GM19324 (cell line): ENCODE measurements around the gene CPA4.
"Not testable (repeated sequence)": the region's sequence is repeated elsewhere in the genome, so short reads cannot be mapped to it uniquely, and the experiment has no call there.

Source experiments
- ATAC-seq: cut with Tn5 transposase; IDR thresholded peaks from one replicate; pipeline ENCODE4 v1.9.1; 2021; ENCODE audit warnings: mild to moderate bottlenecking, moderate library complexity; ENCODE audit not compliant: unreplicated experiment, low FRiP score

Gene CPA4, protein sequence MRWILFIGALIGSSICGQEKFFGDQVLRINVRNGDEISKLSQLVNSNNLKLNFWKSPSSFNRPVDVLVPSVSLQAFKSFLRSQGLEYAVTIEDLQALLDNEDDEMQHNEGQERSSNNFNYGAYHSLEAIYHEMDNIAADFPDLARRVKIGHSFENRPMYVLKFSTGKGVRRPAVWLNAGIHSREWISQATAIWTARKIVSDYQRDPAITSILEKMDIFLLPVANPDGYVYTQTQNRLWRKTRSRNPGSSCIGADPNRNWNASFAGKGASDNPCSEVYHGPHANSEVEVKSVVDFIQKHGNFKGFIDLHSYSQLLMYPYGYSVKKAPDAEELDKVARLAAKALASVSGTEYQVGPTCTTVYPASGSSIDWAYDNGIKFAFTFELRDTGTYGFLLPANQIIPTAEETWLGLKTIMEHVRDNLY

DNA sequence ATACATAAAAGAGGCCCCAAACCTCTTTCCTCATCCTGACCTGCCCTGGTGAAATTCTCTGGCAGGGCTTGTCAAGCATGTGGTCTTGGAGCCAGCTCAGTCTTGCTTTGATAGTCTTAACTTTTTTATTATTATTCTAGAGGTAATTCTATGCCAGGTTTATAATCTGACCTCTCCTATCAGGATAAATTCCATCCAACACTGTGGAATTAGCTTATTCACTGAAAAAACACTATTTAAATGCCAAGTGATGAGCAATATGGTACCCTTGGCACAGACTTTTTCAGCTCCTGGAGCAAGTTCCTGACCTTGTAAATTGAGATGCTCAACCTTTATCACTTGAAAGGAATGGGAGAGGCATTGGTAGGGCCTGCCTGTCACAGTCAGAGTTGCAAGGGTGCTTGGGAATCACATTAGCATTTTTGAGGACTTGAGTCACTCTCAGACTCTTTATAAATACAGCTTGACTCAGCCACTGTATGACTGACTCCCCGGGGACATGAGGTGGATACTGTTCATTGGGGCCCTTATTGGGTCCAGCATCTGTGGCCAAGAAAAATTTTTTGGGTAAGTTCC is at the start of gene CPA4:
TSS of gene CPA4 (plus strand) at position 480 of the 576 bp plus-strand sequence. CDS start at position 500, 20 bp downstream.
- no peak for ATAC-seq

DNA sequence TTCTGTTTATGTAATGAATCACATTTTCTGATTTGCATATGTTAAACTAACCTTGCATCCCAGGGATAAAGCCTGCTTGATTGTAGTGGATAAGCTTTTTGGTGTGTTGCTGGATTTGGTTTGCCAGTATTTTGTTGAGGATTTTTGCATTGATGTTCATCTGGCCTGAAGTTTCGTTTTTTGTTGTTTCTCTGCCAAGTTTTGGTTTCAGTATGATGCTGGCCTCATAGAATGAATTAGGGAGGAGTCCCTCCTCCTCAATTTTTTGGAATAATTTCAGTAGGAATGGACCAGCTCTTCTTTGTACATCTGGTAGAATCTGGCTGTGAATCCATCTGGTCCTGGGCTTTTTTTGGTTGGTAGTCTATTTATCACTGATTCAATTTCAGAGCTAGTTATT is 49.5 kb upstream of the CPA4 start:
- not testable (repeated sequence) for ATAC-seq

DNA sequence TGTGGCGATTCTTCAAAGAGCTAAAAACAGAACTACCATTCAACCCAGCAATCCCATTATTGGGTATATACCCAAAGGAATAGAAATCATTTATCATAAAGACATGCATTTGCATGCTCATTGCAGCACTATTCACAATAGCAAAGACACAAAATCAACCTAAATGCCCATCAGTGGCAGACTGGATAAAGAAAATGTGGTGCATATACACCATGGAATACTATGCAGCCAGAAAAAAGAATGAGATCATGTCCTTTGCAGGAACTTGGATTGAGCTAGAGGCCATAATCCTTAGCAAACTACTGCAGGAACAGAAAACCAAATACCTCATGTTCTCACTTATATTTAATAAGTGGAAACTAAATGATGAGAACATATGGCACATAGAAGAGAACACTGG is 46.5 kb upstream of the CPA4 start:
- not testable (repeated sequence) for ATAC-seq

DNA sequence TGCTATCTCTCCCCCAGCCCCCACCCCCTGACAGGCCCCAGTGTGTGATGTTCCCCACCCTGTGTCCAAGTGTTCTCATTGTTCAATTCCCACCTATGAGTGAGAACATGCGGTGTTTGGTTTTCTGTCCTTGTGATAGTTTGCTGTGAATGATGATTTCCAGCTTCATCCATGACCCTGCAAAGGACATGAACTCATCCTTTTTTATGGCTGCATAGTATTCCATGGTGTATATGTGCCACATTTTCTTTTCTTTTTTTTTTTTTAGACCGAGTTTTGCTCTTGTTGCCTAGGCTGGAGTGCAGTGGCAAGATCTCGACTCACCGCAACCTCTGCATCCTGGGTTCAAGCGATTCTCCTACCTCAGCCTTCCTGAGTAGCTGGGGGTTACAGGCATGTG is 44.1 kb upstream of the CPA4 start:
- not testable (repeated sequence) for ATAC-seq

DNA sequence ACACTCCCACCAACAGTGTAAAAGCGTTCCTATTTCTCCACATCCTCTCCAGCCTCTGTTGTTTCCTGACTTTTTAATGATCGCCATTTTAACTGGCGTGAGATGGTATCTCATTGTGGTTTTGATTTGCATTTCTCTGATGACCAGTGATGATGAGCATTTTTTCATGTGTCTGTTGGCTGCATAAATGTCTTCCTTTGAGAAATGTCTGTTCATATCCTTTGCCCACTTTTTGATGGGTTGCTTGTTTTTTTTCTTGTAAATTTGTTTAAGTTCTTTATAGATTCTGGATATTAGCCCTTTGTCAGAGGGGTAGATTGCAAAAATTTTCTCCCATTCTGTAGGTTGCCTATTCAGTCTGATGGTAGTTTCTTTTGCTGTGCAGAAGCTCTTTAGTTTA is 43.3 kb upstream of the CPA4 start:
- not testable (repeated sequence) for ATAC-seq

DNA sequence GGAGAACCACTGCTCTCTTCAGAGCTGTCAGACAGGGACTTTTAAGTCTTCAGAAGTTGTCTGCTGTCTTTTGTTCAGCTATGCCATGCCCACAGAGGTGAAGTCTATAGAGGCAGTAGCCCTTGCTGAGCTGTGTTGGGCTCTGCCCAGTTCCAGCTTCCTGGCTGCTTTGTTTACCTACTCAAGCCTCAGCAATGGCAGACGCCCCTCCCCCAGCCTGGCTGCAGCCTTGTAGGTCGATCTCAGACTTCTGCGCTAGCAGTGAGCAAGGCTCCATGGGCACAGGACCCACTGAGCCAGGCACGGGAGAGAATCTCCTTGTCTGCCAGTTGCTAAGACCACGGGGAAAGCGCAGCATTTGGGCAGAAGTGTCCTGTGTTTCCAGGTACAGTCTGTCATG is 38.4 kb upstream of the CPA4 start:
- ATAC-seq, result no peak

DNA sequence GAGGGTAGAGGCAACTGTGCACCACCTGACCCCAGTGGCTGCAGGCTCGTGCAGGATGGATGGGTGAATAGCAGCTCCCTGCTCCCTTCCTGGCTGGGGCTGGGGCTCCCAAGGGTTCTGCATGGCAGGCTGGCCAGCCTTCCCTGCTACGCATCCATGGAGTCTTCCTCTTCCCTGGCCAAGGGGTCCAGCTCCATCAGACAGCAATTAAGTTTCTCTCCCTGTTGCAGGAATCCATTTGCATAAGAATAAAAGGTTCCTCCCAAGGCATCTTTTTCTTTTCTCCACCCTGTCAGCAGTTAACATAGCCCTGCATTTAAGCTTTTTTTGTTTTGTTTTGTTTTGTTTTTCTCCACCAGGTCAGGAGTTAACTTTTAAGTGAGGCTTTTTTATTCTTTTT is 36.3 kb upstream of the CPA4 start:
- no peak for ATAC-seq

DNA sequence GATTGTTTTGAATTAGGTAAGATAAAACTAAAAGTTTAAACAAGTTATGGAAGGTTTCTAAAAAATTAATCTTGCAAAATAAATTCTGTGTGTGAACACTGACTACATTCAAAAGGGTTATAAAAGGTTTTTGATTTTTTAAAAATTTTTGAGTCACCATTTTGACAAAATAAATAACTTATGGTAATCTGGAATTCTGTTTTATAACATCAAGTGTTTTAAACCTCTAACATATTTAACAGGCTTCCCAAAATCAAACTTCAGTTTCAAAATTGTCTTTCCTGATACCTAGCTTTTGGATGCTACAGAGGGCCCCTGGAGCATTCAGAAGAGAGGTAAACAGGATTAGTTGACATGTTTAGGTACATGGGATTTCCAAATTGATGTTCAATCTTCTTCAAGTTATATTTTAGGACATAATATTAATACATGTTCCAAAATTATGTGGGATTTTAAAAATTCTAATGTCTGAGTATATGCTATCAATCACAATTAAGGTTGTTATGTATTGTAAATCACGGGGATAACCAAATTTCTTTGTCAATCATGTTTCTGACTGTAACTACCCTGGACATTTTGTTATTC is 34.4 kb upstream of the CPA4 start:
- no peak for ATAC-seq

DNA sequence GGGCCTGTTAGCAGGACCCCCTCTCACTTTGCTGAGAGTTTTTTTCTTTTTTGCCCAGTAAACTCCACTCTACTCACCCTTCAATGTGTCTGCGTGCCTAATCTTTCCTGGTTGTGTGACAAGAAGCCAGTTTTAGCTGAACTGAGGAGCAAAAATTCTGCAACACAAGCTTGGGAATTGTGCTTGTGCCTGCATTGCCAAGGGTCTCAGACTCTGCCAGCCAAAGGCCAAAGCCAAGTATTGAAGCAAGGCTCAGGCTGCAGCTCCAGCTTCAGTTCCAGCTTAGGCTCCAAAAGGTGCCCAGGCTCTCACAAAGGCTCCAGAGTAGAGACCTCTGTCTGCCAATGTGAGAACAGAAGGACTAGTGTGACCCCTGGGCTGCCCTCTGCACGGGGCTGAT is 30.5 kb upstream of the CPA4 start:
- ATAC-seq, result no peak

DNA sequence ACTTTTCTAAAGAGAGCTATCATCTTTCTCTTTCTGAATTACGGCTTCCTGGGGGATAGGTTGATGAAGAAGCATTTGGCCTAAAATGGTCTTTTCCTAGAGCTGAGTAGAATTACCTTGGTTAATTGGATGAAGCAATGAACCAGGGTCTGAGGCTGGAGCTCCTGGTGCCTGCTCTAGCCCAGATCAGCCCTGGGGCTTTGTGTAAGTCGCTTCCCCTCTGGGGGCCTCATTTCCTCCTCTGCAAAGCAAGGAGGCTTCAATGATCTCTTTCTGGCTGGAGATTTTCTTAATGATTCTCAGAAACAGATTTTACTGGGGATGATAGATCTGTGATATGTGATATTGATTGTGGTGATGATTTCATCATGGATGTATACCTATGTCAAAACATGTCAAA is 29.8 kb upstream of the CPA4 start:
- ATAC-seq, result no peak

DNA sequence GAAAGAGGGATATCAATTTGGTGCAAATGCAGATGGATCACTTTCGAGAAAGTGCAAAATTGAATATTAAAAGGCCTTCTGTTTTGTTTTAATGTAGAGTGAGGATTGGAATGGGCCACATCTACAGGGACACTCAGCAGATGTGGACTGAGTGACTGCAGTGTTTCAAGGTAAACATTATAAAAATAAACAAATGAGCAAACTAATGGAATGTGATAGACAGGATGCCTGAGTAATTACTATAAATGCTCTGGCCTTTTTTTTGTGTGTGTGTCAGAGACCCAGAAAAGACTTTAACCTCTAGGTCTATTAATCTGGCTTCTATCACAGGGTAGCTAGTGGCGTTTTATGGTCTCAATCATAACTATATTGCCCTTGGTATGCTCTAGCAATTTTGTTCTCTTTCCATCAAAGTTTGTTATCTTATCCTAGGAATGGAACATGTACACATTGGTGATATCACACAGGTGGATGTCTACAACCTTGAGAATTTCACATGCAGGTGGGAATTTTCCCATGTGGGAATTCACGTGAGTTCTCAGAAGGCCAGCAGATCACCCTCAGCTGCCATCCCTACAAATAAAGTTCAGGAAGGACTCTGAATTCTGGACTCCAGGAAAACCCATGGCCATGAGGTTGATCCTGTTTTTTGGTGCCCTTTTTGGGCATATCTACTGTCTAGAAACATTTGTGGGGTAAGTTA is 26.6 kb upstream of the CPA4 start, which contains the start of gene CPA2:
TSS of gene CPA2 (plus strand) at position 606 of the 703 bp plus-strand sequence. CDS start at position 625, 19 bp downstream.
- ATAC-seq, result no peak

DNA sequence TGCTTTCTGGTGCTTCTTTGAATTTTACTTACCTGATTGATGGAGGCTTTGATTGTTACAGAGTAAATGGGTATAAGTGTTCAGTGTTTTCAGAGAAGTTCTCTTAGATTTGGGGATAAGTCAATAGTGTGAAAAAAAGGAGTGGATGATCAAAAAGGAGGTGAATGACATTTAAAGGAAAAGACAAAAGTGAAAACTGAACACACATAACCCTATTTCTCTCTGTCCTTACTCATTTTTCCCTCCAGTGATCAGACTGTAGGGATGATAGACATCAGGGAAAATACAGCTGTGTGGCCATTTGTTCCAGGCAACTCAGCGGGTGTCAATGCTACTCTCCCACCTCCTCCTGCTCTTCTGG is 26.0 kb upstream of the CPA4 start:
- ATAC-seq, result no peak

DNA sequence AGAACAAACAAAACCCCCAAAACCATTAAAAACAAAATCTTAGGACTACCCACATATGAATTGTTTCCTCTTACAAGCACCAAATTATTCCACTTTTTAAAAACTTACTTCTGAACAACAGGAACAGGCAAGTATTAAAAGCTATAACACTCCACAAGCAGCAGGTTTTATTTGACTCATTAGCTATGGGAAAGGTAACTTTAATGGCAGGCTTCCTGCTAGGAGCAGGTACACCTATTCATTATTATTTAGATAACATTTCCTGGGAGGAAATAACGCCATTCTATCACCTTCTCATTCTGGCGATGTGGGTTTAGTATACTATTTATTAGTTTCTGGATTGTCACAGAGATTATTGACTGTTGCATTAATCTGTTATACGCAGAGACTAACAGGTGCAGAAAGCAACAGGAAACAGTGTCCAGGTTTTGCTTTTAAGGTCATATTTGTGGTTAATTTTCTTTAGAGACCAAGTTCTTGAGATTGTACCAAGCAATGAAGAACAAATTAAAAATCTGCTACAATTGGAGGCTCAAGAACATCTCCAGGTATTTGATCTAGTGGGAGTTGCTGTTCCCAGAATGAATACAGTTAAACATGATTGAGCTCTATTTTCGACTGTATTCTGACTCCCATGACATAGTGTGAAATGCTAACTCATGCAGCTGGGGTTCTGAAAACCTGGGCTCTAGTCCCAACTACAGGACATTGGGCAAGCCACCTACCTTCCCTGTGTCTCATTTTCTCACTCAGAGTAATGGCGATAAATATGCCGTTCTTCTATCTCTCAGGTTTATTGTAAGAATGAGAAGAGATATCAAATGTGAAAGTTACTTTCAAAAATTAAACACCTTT is 24.3 kb upstream of the CPA4 start:
- no peak for ATAC-seq

DNA sequence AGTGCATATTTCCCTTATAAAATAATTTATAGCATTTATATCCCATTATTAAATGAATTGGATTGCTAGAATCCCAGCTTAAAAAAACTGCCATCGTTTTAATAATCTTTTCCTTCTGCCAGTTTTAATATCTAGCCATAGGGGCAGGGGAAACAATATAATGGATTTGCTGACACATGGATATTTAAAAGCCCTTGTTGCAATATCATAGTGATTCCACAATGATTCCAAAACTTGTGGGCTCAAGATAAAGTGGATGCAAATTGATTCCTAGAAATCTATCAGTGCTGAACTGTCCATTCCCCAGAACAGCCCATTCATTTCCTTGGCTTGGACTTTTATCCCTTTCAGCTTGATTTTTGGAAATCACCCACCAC is 23.7 kb upstream of the CPA4 start:
- ATAC-seq, result no peak

DNA sequence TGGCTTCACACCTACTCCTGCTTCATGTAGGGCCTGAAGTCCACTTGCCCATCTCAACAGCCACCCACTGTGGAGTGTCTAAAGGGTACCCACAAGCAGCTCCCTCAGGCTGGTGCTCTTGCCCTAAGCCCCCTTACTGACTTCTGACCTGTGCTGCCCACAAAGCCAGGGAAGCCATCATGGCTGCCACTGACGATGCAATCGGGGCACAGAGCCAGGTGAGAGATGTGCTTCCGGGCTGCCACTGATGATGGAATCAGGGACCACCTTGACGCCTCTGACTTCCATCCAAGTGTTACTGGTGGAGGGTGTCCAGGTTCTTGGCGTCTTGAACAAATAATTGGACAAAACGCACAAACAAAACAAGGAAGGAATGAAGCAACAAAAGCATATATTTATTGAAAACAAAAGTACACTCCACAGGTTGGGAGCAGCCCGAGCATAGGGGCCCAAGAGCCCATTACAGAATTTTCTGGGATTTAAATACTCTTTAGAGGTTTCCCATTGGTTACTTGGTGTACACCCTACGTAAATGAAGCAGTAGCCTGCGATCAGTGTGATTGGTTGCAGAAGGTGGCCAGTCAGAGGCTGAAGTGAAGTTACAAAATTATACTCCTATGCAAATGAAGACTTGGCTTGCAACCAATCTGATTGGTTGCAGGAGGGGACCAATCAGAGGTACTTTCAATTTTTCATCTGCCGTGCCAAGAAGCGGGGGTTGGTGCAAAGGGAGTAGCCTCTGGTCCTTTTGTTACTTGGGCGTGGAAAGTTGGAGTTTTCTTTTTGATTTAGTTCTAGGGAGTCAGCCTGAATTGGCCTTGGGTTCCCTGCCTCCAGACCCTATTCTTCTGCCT is 21.8 kb upstream of the CPA4 start:
- ATAC-seq, result no peak

DNA sequence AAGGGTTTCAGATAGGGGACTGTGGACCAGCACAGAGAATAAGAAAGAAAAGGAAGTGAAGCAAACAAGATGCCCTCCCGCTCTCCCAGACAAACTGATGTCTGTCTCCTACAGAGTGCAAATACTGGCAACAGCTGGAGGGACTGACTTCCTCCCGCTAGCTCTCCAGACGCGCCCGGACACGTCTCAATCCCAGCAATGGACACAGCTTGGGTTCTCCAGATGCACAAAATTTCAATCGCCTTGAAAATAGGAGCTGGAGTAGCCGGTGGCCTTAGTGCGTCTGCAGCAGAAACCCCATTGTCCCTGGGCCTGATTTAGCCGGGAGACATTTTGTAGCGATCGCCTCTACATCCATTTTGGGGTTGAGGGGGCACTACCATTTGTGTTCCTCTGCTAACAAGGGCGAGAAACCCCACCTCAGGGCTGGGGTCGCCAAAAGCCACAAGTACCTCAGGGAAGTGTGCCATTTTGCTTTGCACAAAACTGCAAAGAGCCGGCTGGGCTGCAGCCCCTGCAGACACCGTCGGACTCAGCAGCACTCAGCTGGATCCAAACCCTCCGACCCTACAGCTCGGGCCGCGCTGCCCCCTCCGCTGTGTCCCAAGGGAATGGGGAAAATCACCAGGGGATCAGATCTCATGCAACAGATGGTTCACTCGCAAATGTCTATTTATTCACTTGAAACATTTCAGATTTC is 20.4 kb upstream of the CPA4 start:
- ATAC-seq, result no peak

DNA sequence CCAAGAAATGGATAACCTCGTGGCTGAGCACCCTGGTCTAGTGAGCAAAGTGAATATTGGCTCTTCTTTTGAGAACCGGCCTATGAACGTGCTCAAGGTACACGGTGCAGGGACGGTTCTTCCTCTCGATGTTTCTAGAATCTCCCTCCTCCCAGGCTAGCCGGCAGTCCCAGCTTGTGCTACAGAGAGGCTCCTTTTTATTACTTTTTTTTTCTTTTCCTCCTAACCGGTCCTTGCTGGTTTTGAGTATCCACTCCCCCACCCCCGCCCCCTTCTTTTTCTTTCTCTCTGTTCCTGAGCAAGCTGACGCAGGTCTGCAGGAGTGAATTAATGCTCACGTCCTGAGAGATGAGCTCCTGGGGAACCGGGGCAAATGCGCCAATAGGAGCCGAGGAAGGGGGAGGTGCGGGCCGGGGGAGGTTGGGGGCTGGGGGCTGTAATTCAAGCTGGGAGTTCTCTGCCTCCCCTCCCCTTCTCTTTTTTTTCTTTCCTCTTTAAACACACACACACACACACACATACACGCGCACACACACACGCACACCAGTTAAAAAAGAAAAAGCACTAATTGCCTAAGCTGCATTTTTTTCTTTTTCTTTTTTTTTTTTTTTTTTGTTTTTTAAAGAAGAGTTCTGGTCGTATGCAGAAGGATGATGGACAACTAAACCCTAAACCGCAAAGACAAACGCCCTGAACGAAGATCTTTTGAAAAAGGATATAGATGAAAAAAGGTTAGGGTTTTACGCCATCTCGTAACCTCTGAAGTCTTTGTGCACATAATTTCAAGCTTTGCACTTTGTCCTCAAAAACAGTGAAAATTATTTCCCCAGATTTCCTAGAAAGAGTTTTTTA is 19.7 kb upstream of the CPA4 start:
- ATAC-seq, result no peak

DNA sequence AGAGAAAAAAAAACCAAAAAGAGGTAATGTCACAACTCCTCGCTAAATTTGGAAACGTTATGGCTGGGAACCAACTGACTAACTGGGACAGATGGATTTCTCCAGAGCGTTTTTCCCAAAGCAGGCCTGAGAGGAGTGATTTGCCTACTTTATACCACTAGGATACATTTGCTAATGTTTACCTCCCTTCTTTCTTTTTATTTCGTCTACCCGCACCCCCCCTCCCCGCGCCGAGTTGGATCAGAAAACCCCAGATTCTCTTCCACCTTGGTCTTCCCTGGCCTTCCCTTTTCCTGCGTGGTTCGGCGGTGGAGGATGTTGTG is 19.1 kb upstream of the CPA4 start:
- ATAC-seq, result no peak
